SK-N-SH treated with all-trans-retinoic acid at 6 μM for 48 hours (cell line): Measurements from ENCODE around the gene HAUS6.
A peak's percentile ranks its signal among the peaks of the same experiment; 100 is the strongest.

Experiments used
- ATAC-seq: fragments of 200-7000 bp; cut with Tn5 transposase; 3 replicates; pipeline ENCODE4 v1.9.1; 2020; ENCODE audit warnings: mild to moderate bottlenecking, moderate library complexity
- ARNTL ChIP-seq: fragments of 450-650 bp; formaldehyde crosslinking; IDR thresholded peaks from 2 replicates; pipeline ENCODE4 v1.5.0; 2020; ENCODE audit warnings: low read depth, mild to moderate bottlenecking, moderate library complexity, borderline replicate concordance
- BACH2 ChIP-seq: fragments of 250-450 bp; sonication (Bioruptor Pico); IDR thresholded peaks from 2 replicates; pipeline ENCODE4 v1.9.0; 2021; ENCODE audit warnings: mild to moderate bottlenecking, borderline replicate concordance
- CREB5 ChIP-seq: fragments of 250-450 bp; sonication (Bioruptor Pico); IDR thresholded peaks from 2 replicates; pipeline ENCODE4 v1.5.1; 2020; ENCODE audit warnings: low read depth, mild to moderate bottlenecking, moderate library complexity
- CSDC2 ChIP-seq: fragments of 250-450 bp; sonication (Bioruptor Pico); IDR thresholded peaks from 2 replicates; pipeline ENCODE4 v1.5.0; 2020; ENCODE audit warnings: mild to moderate bottlenecking, moderate library complexity
- CSRNP3 ChIP-seq: fragments of 250-450 bp; sonication (Bioruptor Pico); IDR thresholded peaks from 2 replicates; pipeline ENCODE4 v1.5.1; 2021; ENCODE audit warnings: mild to moderate bottlenecking, moderate library complexity
- ESRRG ChIP-seq: fragments of 250-450 bp; sonication (Bioruptor Pico); IDR thresholded peaks from 2 replicates; pipeline ENCODE4 v1.6.1; 2021; ENCODE audit warnings: mild to moderate bottlenecking
- GLIS3 ChIP-seq: fragments of 250-450 bp; sonication (Bioruptor Pico); IDR thresholded peaks from 2 replicates; pipeline ENCODE4 v1.5.0; 2020; ENCODE audit warnings: mild to moderate bottlenecking, moderate library complexity
- ISL1 ChIP-seq: fragments of 250-450 bp; sonication (Bioruptor Pico); IDR thresholded peaks from 2 replicates; pipeline ENCODE4 v2.1.2; 2022; ENCODE audit warnings: mild to moderate bottlenecking, moderate library complexity
- OSR1 ChIP-seq: fragments of 250-450 bp; sonication (Bioruptor Pico); IDR thresholded peaks from 2 replicates; pipeline ENCODE4 v1.8.0; 2022; ENCODE audit warnings: moderate library complexity, mild to moderate bottlenecking, inconsistent platforms
- PPARA ChIP-seq: fragments of 250-450 bp; sonication (Bioruptor Pico); IDR thresholded peaks from 2 replicates; pipeline ENCODE4 v1.5.0; 2020; ENCODE audit warnings: mild to moderate bottlenecking, borderline replicate concordance
- RARB ChIP-seq: fragments of 250-450 bp; sonication (Bioruptor Pico); IDR thresholded peaks from 2 replicates; pipeline ENCODE4 v1.8.0; 2021; ENCODE audit warnings: mild to moderate bottlenecking, moderate library complexity
- SNAI2 ChIP-seq: fragments of 250-450 bp; sonication (Bioruptor Pico); IDR thresholded peaks from 2 replicates; pipeline ENCODE4 v1.5.0; 2020; ENCODE audit warnings: mild to moderate bottlenecking, moderate library complexity
- TOX ChIP-seq: fragments of 250-450 bp; sonication (Bioruptor Pico); IDR thresholded peaks from 2 replicates; pipeline ENCODE4 v1.8.0; 2021; ENCODE audit warnings: mild to moderate bottlenecking, moderate library complexity, borderline replicate concordance
- TSHZ2 ChIP-seq: fragments of 250-450 bp; sonication (Bioruptor Pico); IDR thresholded peaks from 2 replicates; pipeline ENCODE4 v1.5.0; 2020; ENCODE audit warnings: mild to moderate bottlenecking, moderate library complexity
- ZFP3 ChIP-seq: fragments of 250-450 bp; sonication (Bioruptor Pico); IDR thresholded peaks from 2 replicates; pipeline ENCODE4 v1.5.0; 2020; ENCODE audit warnings: mild to moderate bottlenecking, moderate library complexity
- ZFP30 ChIP-seq: fragments of 450-650 bp; formaldehyde crosslinking; IDR thresholded peaks from 2 replicates; pipeline ENCODE4 v1.5.0; 2022; ENCODE audit warnings: mild to moderate bottlenecking, moderate library complexity
- ZNF565 ChIP-seq: fragments of 450-650 bp; formaldehyde crosslinking; conservative IDR thresholded peaks from 2 replicates; pipeline ENCODE4 v1.5.0; 2020; ENCODE audit warnings: low read depth, mild to moderate bottlenecking, moderate library complexity
- ZNF70 ChIP-seq: fragments of 450-650 bp; formaldehyde crosslinking; IDR thresholded peaks from 2 replicates; pipeline ENCODE4 v1.5.0; 2020; ENCODE audit warnings: mild to moderate bottlenecking, moderate library complexity
- ZNF8 ChIP-seq: fragments of 450-650 bp; formaldehyde crosslinking; IDR thresholded peaks from 2 replicates; pipeline ENCODE4 v1.5.0; 2020; ENCODE audit warnings: mild to moderate bottlenecking, moderate library complexity

Gene HAUS6

GRCh38 chr9:19033015-19033414 lies 69.7 kb downstream of the HAUS6 start, which contains the start of gene SAXO1 (continued):
- TF ChIP-seq TSHZ2 (CRISPR knock-in tag) = no peak
- TF ChIP-seq GLIS3 (CRISPR knock-in tag) = no peak
- no peak for TF ChIP-seq BACH2
- no peak for TF ChIP-seq CSRNP3 (CRISPR knock-in tag)
- no peak for TF ChIP-seq ARNTL
- TF ChIP-seq ZNF70 (CRISPR knock-in tag) = no peak
- no peak for TF ChIP-seq TOX (CRISPR knock-in tag)

GRCh38 chr9:19032406-19032805 lies 70.3 kb downstream of the HAUS6 start:
- no peak for ATAC-seq
- no peak for TF ChIP-seq ARNTL
- no peak for TF ChIP-seq GLIS3 (CRISPR knock-in tag)
- no peak for TF ChIP-seq SNAI2

GRCh38 chr9:19030899-19031298 lies 71.8 kb downstream of the HAUS6 start:
- no peak for ATAC-seq

GRCh38 chr9:19028835-19029451 lies 73.8 kb downstream of the HAUS6 start:
- ATAC-seq = peak; percentile 95
- no peak for TF ChIP-seq TSHZ2 (CRISPR knock-in tag)
- no peak for TF ChIP-seq ZNF70 (CRISPR knock-in tag)
- no peak for TF ChIP-seq SNAI2
- TF ChIP-seq PPARA (CRISPR knock-in tag) = no peak
- TF ChIP-seq ARNTL = no peak
- TF ChIP-seq CSRNP3 (CRISPR knock-in tag) = no peak
- no peak for TF ChIP-seq ZFP3 (CRISPR knock-in tag)
- TF ChIP-seq ESRRG (CRISPR knock-in tag) = no peak
- no peak for TF ChIP-seq CSDC2 (CRISPR knock-in tag)
- no peak for TF ChIP-seq GLIS3 (CRISPR knock-in tag)
- no peak for TF ChIP-seq CREB5
- TF ChIP-seq ISL1 = no peak
- TF ChIP-seq ZFP30 (CRISPR knock-in tag) = no peak
- TF ChIP-seq BACH2 = no peak
- TF ChIP-seq, all 23 proteins: peak for 0

More at GRCh38 chr9:19030899-19031298, 71.8 kb downstream of the HAUS6 start:
- TF ChIP-seq ZNF565 (no peak), GLIS3 (CRISPR knock-in tag) (no peak), ZNF8 (no peak), ESRRG (CRISPR knock-in tag) (no peak), ISL1 (no peak), RARB (CRISPR knock-in tag) (no peak), ARNTL (no peak), OSR1 (no peak)
